Cardiac muscle cell (in vitro differentiated cells and primary cell): Measurements from ENCODE around the gene SEZ6L. TPM values are rescaled to one million over a fixed set of nuclear protein-coding genes. Genes with fewer than 3 reads are reported as not detected.

ENCODE experiments used
- DNase-seq, 2 donors: peaks; one replicate each; pipeline versions ENCODE4 v3.0.0 to v3.0.0-alpha.2; 2010 to 2017; ENCODE audit warnings: low read depth in 1 of 2, low spot score in 1 of 2
- H3K27ac ChIP-seq: fragments of 200-600 bp; sonication (generic); 2 replicates; pipeline ENCODE4 v1.5.1; 2016
- H3K27me3 ChIP-seq: fragments of 200-600 bp; sonication (generic); 2 replicates; pipeline ENCODE4 v1.6.0; 2016; ENCODE audit warnings: control low read depth
- H3K36me3 ChIP-seq: fragments of 200-600 bp; sonication (generic); 2 replicates; pipeline ENCODE4 v1.5.1; 2016; ENCODE audit warnings: control low read depth
- H3K4me1 ChIP-seq: fragments of 200-600 bp; sonication (generic); 2 replicates; pipeline ENCODE4 v1.8.1; 2017; ENCODE audit warnings: low read depth, mild to moderate bottlenecking, mixed run types
- H3K4me3 ChIP-seq: fragments of 200-600 bp; sonication (generic); 2 replicates; pipeline ENCODE4 v1.5.1; 2016; ENCODE audit warnings: mild to moderate bottlenecking
- H3K9me3 ChIP-seq: fragments of 200-600 bp; sonication (generic); 2 replicates; pipeline ENCODE4 v1.5.1; 2017; ENCODE audit warnings: low read depth, mild to moderate bottlenecking, control low read depth
- CTCF ChIP-seq: IDR thresholded peaks from 2 replicates; pipeline ENCODE4 v1.5.1; 2012; ENCODE audit warnings: low read depth, mild to moderate bottlenecking, low read length
- polyA plus RNA-seq: library from polyadenylated mRNA; unstranded; fragments of >200 nt; fragmentation: Nextera tagmentation; extraction: Ambion mirVana; gene quantifications from 2 replicates; pipeline ENCODE4 v1.2.1, GENCODE V29; 2016
- total RNA-seq: library from RNA; depleted of rRNA; stranded (reverse); fragments of >200 nt; gene quantifications from 2 replicates; pipeline ENCODE4 v1.2.3, GENCODE V29; 2016

The SEZ6L gene
- total and polyA plus RNA-seq, 2 experiments from 2014 or later: 0.12 TPM; not detected in 1

- Histone ChIP-seq H3K27me3 (no peaks in the 10 kb centered on the region), H3K4me1 (no peaks in the 10 kb centered on the region), H3K4me3 (no peak overlapping the region), H3K27ac (no peak overlapping the region), H3K9me3 (no peaks in the 10 kb centered on the region), H3K36me3 (no peaks in the 10 kb centered on the region)
- no peak for TF ChIP-seq CTCF
- DNase-seq: no peak
Observed at GRCh38 chr22:26292667-26292995, 123.4 kb downstream of the SEZ6L start.

GRCh38 chr22:26295563-26296126 lies 126.4 kb downstream of the SEZ6L start:
- DNase-seq: no peak
- H3K4me1 ChIP-seq: no peaks in the 10 kb centered on the region
- TF ChIP-seq CTCF: no peak
- H3K36me3 ChIP-seq: no peaks in the 10 kb centered on the region
- H3K27ac ChIP-seq: no peak overlapping the region
- H3K9me3 ChIP-seq: no peaks in the 10 kb centered on the region
- H3K4me3 ChIP-seq: no peak overlapping the region
- H3K27me3 ChIP-seq: no peaks in the 10 kb centered on the region

GRCh38 chr22:26298605-26299310 lies 129.5 kb downstream of the SEZ6L start:
- H3K27me3 ChIP-seq: no peaks in the 10 kb centered on the region
- H3K9me3 ChIP-seq: no peaks in the 10 kb centered on the region
- TF ChIP-seq CTCF: no peak
- no peak overlapping the region for H3K27ac ChIP-seq
- no peaks in the 10 kb centered on the region for H3K4me1 ChIP-seq
- no peak for DNase-seq
- H3K4me3 ChIP-seq: no peak overlapping the region
- H3K36me3 ChIP-seq: no peaks in the 10 kb centered on the region

GRCh38 chr22:26302726-26303125 lies 133.5 kb downstream of the SEZ6L start:
- H3K4me3 ChIP-seq: no peak overlapping the region
- H3K27me3 ChIP-seq: no peaks in the 10 kb centered on the region
- no peaks in the 10 kb centered on the region for H3K36me3 ChIP-seq
- no peak for TF ChIP-seq CTCF
- no peak overlapping the region for H3K27ac ChIP-seq
- no peaks in the 10 kb centered on the region for H3K4me1 ChIP-seq
- H3K9me3 ChIP-seq: no peaks in the 10 kb centered on the region
- DNase-seq: no peak

- Histone ChIP-seq H3K27ac (no peak overlapping the region), H3K27me3 (no peaks in the 10 kb centered on the region), H3K4me1 (no peaks in the 10 kb centered on the region), H3K4me3 (no peak overlapping the region), H3K9me3 (no peaks in the 10 kb centered on the region), H3K36me3 (no peaks in the 10 kb centered on the region)
- TF ChIP-seq CTCF: no peak
- no peak for DNase-seq
Observed at GRCh38 chr22:26303475-26303874, 134.2 kb downstream of the SEZ6L start.
